Embryonic facial prominence (tissue), 1 donor: Measurements from ENCODE around the gene TKT.

Experiments
- DNase-seq: peaks from one replicate; pipeline ENCODE4 v3.0.0-alpha.2; 2016; ENCODE audit errors: extremely low spot score

Gene TKT

GRCh38 chr3:53240989-53241972, 14.5 kb downstream of the TKT start:
- no peak for DNase-seq

GRCh38 chr3:53239800-53240199, 16.0 kb downstream of the TKT start:
- DNase-seq, result no peak

GRCh38 chr3:53238886-53239285, 16.9 kb downstream of the TKT start:
- no peak for DNase-seq

GRCh38 chr3:53238051-53238850, 17.6 kb downstream of the TKT start:
- no peak for DNase-seq

- DNase-seq, result no peak
Measured at GRCh38 chr3:53236112-53236841, 19.5 kb downstream of the TKT start.

GRCh38 chr3:53235545-53235944, 20.3 kb downstream of the TKT start:
- no peak for DNase-seq

- no peak for DNase-seq
Measured at GRCh38 chr3:53234841-53235232, 21.0 kb downstream of the TKT start.

GRCh38 chr3:53234130-53234840, 21.5 kb downstream of the TKT start:
- DNase-seq, result no peak

GRCh38 chr3:53232641-53233377, 23.0 kb downstream of the TKT start:
- DNase-seq, result no peak

- DNase-seq, result no peak
Measured at GRCh38 chr3:53231532-53232511, 24.0 kb downstream of the TKT start.

- DNase-seq, result no peak
Measured at GRCh38 chr3:53230789-53231188, 25.0 kb downstream of the TKT start.

GRCh38 chr3:53230041-53230621, 25.7 kb downstream of the TKT start:
- DNase-seq, result no peak

GRCh38 chr3:53229606-53230005, 26.2 kb downstream of the TKT start:
- DNase-seq, result no peak

- DNase-seq, result no peak
Measured at GRCh38 chr3:53229171-53229570, 26.7 kb downstream of the TKT start.

GRCh38 chr3:53227993-53228885, 27.6 kb downstream of the TKT start:
- no peak for DNase-seq

- no peak for DNase-seq
Measured at GRCh38 chr3:53226841-53227407, 28.9 kb downstream of the TKT start.

- no peak for DNase-seq
Measured at GRCh38 chr3:53226142-53226840, 29.5 kb downstream of the TKT start.
